Vagina (tissue), 2 donors: ENCODE measurements around the gene CLDN7. TPM values are rescaled to one million over a fixed set of nuclear protein-coding genes. Genes with fewer than 3 reads are reported as not detected.

Experiments used
- DNase-seq, 2 donors: peaks; one replicate each; pipeline ENCODE4 v3.0.0-alpha.2; 2017; ENCODE audit errors: extremely low spot score in 2 of 2
- H3K27ac ChIP-seq: fragments of 200-600 bp; sonication (generic); one replicate; pipeline ENCODE4 v1.5.1; 2019
- H3K27me3 ChIP-seq: fragments of 200-600 bp; sonication (generic); one replicate; pipeline ENCODE4 v1.5.1; 2019
- H3K36me3 ChIP-seq, 2 donors: fragments of 200-600 bp; sonication (generic); one replicate each; pipeline ENCODE4 v1.5.1; 2017 to 2019
- H3K4me1 ChIP-seq: fragments of 200-600 bp; sonication (generic); one replicate; pipeline ENCODE4 v1.5.1; 2019
- H3K4me3 ChIP-seq, 2 donors: fragments of 200-600 bp; sonication (generic); 1 replicate in 1 of 2; 2 replicates in 1 of 2; pipeline ENCODE4 v1.5.1; 2016 to 2019
- H3K9me3 ChIP-seq: fragments of 200-600 bp; sonication (generic); one replicate; pipeline ENCODE4 v1.5.1; 2019
- CTCF ChIP-seq, 3 experiments: fragments of 450-650 bp in 2 of 3; fragments of 200-600 bp in 1 of 3; sonication (generic) in 1 of 3; IDR thresholded peaks; one replicate each; pipeline ENCODE4 v1.5.1; 2017 to 2019; ENCODE audit warnings: antibody characterized with exemption in 3 of 3, mild to moderate bottlenecking in 2 of 3, moderate library complexity in 2 of 3
- POLR2A ChIP-seq, 2 donors: fragments of 450-650 bp; IDR thresholded peaks; one replicate each; pipeline ENCODE4 v1.6.1; 2017; ENCODE audit warnings: antibody characterized with exemption in 2 of 2, mild to moderate bottlenecking in 2 of 2, moderate library complexity in 2 of 2
- POLR2AphosphoS5 ChIP-seq, 2 donors: sonication (generic); formaldehyde crosslinking; IDR thresholded peaks; one replicate each; pipeline ENCODE4 v1.9.0; 2017; ENCODE audit warnings: antibody characterized with exemption in 2 of 2, mild to moderate bottlenecking in 2 of 2, low read depth in 1 of 2; ENCODE audit not compliant: insufficient read depth in 1 of 2
- intact Hi-C: fragments of 100-400 bp; cut with DNase I; formaldehyde crosslinking; loops from one replicate; pipeline ENCODE4 v1.15.1; 2023
- total RNA-seq: library from RNA; depleted of rRNA; stranded (reverse); fragments of >200 nt; gene quantifications from one replicate; pipeline ENCODE4 v1.2.3, GENCODE V29; 2016

The CLDN7 gene
- total RNA-seq, 1 donor from 2014 or later: 75.9 TPM

- H3K4me1 ChIP-seq: peaks cover 49% of the 10 kb centered on the region
- no peak for TF ChIP-seq POLR2A (IDR thresholded peaks at IDR 0.05)
- no peak for TF ChIP-seq POLR2AphosphoS5 (IDR thresholded peaks at IDR 0.05; ENCODE audit: insufficient read depth in 1 of 2, low read depth in 1 of 2)
- TF ChIP-seq CTCF (IDR thresholded peaks at IDR 0.05): no peak
- H3K27me3 ChIP-seq: no peaks in the 10 kb centered on the region
- H3K36me3 ChIP-seq: peaks cover 0 to 47% of the 10 kb centered on the region in 2 donors
- no peak overlapping the region for H3K27ac ChIP-seq
- DNase-seq: no peak
- H3K4me3 ChIP-seq: no peak overlapping the region
- intact Hi-C loops: no loop called here
- no peaks in the 10 kb centered on the region for H3K9me3 ChIP-seq
Measured at GRCh38 chr17:7222093-7222971, 39.9 kb downstream of the CLDN7 start.

GRCh38 chr17:7221278-7222092, 40.8 kb downstream of the CLDN7 start:
- Histone ChIP-seq H3K9me3 (no peaks in the 10 kb centered on the region), H3K27ac (peak overlapping the region; percentile 99), H3K4me3 (peak overlapping the region in 1 of 2 donors; percentile 95), H3K36me3 (peaks cover 0 to 39% of the 10 kb centered on the region in 2 donors), H3K4me1 (peaks cover 54% of the 10 kb centered on the region), H3K27me3 (no peaks in the 10 kb centered on the region)
- TF ChIP-seq CTCF (IDR thresholded peaks at IDR 0.05) (no peak), POLR2AphosphoS5 (IDR thresholded peaks at IDR 0.05; ENCODE audit: insufficient read depth in 1 of 2, low read depth in 1 of 2) (no peak), POLR2A (IDR thresholded peaks at IDR 0.05) (no peak)
- intact Hi-C loops: no loop called here
- DNase-seq: no peak

- H3K4me1 ChIP-seq: peaks cover 62% of the 10 kb centered on the region
- H3K4me3 ChIP-seq: peak overlapping the region; percentile 95 to 98
- TF ChIP-seq POLR2A (IDR thresholded peaks at IDR 0.05) (no peak), POLR2AphosphoS5 (IDR thresholded peaks at IDR 0.05; ENCODE audit: insufficient read depth in 1 of 2, low read depth in 1 of 2) (no peak), CTCF (IDR thresholded peaks at IDR 0.05) (no peak)
- no peaks in the 10 kb centered on the region for H3K9me3 ChIP-seq
- H3K27me3 ChIP-seq: no peaks in the 10 kb centered on the region
- peaks cover 0 to 32% of the 10 kb centered on the region in 2 donors for H3K36me3 ChIP-seq
- no peak for DNase-seq
- intact Hi-C loops: no loop called here
- H3K27ac ChIP-seq: peak overlapping the region; percentile 99
Measured at GRCh38 chr17:7220593-7221277, 41.5 kb downstream of the CLDN7 start.

GRCh38 chr17:7219812-7220592, 42.3 kb downstream of the CLDN7 start, which contains the start of the genes ACADVL and DLG4:
Gene ACADVL (plus strand): TSS chr17:7219938. CDS start chr17:7219985, 47 bp downstream.
Gene DLG4 (minus strand): TSS chr17:7219836.
- Histone ChIP-seq H3K27ac (peak within 1 kb of the TSS; percentile 99), H3K4me3 (peak within 1 kb of the TSS; percentile 95 to 98), H3K4me1 (peaks cover 69% of the 10 kb centered on the region), H3K36me3 (peaks cover 0 to 25% of the 10 kb centered on the region in 2 donors), H3K9me3 (no peaks in the 10 kb centered on the region), H3K27me3 (no peaks in the 10 kb centered on the region)
- peak in 1 of 2 donors; percentile 91 for DNase-seq
- TF ChIP-seq CTCF (IDR thresholded peaks at IDR 0.05) (no peak), POLR2AphosphoS5 (IDR thresholded peaks at IDR 0.05; ENCODE audit: insufficient read depth in 1 of 2, low read depth in 1 of 2) (peak; percentile 96 to 97), POLR2A (IDR thresholded peaks at IDR 0.05) (peak in 1 of 2 donors; percentile 75)
- intact Hi-C loops: no loop called here
